ENCODE results near the gene RAB31. TPM values are rescaled to one million over a fixed set of nuclear protein-coding genes. Genes with fewer than 3 reads are reported as not detected.

RAB31 gene
- total and polyA plus RNA-seq, 2 experiments from 2014 or later, result 26.0 to 81.8 TPM

DNA sequence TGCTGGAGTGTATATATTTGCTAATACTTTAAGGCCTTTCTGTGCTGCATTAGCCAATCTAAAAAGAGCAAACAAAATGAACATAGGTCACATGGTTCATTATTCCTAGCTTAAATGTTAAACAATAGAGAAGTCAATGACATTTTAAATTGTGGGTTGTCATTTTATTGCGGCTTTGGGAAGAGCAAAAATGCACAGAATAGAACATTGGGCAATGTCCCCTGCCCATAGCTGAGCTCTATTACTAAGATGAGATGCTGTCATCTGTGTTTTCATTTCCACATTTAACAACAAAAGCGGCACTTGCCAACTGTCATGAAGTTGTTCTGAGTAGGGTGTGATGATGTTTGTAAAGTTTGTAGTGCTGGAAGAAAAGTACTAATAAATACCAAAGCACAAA lies 202.6 kb downstream of the RAB31 start:
- Histone ChIP-seq H3K9me3 (ENCODE audit: low read depth) (no peaks in the 10 kb centered on the region), H3K4me2 (no peak overlapping the region), H3K4me1 (ENCODE audit: insufficient read depth) (no peaks in the 10 kb centered on the region), H3K27ac (no peak overlapping the region), H3K36me3 (replicated peaks; ENCODE audit: insufficient read depth, low read depth) (no peaks in the 10 kb centered on the region), H4K20me1 (ENCODE audit: insufficient read depth, poor library complexity, severe bottlenecking) (peaks cover 11% of the 10 kb centered on the region), H3K27me3 (no peaks in the 10 kb centered on the region), H3K79me2 (peaks cover 14% of the 10 kb centered on the region), H2AFZ (no peak overlapping the region), H3K4me3 (no peak overlapping the region), H3K9me2 (replicated peaks; ENCODE audit: insufficient read depth) (no peaks in the 10 kb centered on the region)
- DNase-seq (ENCODE audit: low spot score), result no peak
- TF ChIP-seq EZH2 (IDR thresholded peaks at IDR 0.05; ENCODE audit: borderline replicate concordance), result no peak
- TF ChIP-seq CTCF (IDR thresholded peaks at IDR 0.05; ENCODE audit: poor library complexity), result no peak
- no peak for TF ChIP-seq EZH2phosphoT487 (IDR thresholded peaks at IDR 0.05; ENCODE audit: low read depth, severe bottlenecking, unreplicated experiment)
- 98% methylated on average over 2 of the region's 2 CpGs for WGBS (ENCODE audit: low lambda C conversion rate, missing lambda C conversion rate)

GRCh38 chr18:9911226-9911625 lies 203.1 kb downstream of the RAB31 start:
- Histone ChIP-seq H2AFZ (no peak overlapping the region), H3K4me2 (no peak overlapping the region), H3K9me3 (ENCODE audit: low read depth) (no peaks in the 10 kb centered on the region), H4K20me1 (ENCODE audit: insufficient read depth, poor library complexity, severe bottlenecking) (peaks cover 16% of the 10 kb centered on the region), H3K9me2 (replicated peaks; ENCODE audit: insufficient read depth) (no peaks in the 10 kb centered on the region), H3K4me1 (ENCODE audit: insufficient read depth) (no peaks in the 10 kb centered on the region), H3K4me3 (no peak overlapping the region), H3K27me3 (no peaks in the 10 kb centered on the region), H3K27ac (no peak overlapping the region), H3K79me2 (peaks cover 20% of the 10 kb centered on the region), H3K36me3 (replicated peaks; ENCODE audit: insufficient read depth, low read depth) (no peaks in the 10 kb centered on the region)
- no peak for DNase-seq (ENCODE audit: low spot score)
- WGBS (ENCODE audit: low lambda C conversion rate, missing lambda C conversion rate), result 97% methylated on average over 5 of the region's 5 CpGs
- TF ChIP-seq EZH2phosphoT487 (IDR thresholded peaks at IDR 0.05; ENCODE audit: low read depth, severe bottlenecking, unreplicated experiment), result no peak
- TF ChIP-seq CTCF (IDR thresholded peaks at IDR 0.05; ENCODE audit: poor library complexity), result no peak
- TF ChIP-seq EZH2 (IDR thresholded peaks at IDR 0.05; ENCODE audit: borderline replicate concordance), result no peak

Small RNA genes within 50 kb of the gene (small RNA-seq; reads per million reads assigned to genes)
- not detected for gene RN7SL862P
- not detected for gene RNA5SP449

Other genes with a start within 250 kb of the RAB31 start
- 46.8 and 55.0 TPM in 2 replicates for gene RALBP1, start 232.8 kb upstream of the RAB31 start, total RNA-seq
- 41.2 and 41.3 TPM in 2 replicates for gene RALBP1, start 232.8 kb upstream of the RAB31 start, polyA plus RNA-seq
- gene PPP4R1, start 93.7 kb upstream of the RAB31 start, total RNA-seq, result 91.0 and 93.6 TPM in 2 replicates
- 34.5 and 45.0 TPM in 2 replicates for gene PPP4R1, start 93.7 kb upstream of the RAB31 start, polyA plus RNA-seq
- gene TXNDC2, start 177.7 kb downstream of the RAB31 start, total RNA-seq, result 0.08 TPM in 1 of 2 replicates, not detected in the other
- gene TXNDC2, start 177.7 kb downstream of the RAB31 start, polyA plus RNA-seq, result 0.41 TPM in 1 of 2 replicates, not detected in the other
- gene VAPA, start 205.7 kb downstream of the RAB31 start, total RNA-seq, result 267 and 324 TPM in 2 replicates
- gene VAPA, start 205.7 kb downstream of the RAB31 start, polyA plus RNA-seq, result 288 and 290 TPM in 2 replicates